Eye (tissue), 1 donor: Measurements from ENCODE around the gene SNX24.
"Not testable (repeated sequence)": the region's sequence is repeated elsewhere in the genome, so short reads cannot be mapped to it uniquely, and the experiment has no call there.

Experiments
- DNase-seq: peaks from one replicate; pipeline ENCODE4 v3.0.0-alpha.2; 2015

SNX24 gene, protein sequence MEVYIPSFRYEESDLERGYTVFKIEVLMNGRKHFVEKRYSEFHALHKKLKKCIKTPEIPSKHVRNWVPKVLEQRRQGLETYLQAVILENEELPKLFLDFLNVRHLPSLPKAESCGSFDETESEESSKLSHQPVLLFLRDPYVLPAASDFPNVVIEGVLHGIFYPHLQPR

DNA sequence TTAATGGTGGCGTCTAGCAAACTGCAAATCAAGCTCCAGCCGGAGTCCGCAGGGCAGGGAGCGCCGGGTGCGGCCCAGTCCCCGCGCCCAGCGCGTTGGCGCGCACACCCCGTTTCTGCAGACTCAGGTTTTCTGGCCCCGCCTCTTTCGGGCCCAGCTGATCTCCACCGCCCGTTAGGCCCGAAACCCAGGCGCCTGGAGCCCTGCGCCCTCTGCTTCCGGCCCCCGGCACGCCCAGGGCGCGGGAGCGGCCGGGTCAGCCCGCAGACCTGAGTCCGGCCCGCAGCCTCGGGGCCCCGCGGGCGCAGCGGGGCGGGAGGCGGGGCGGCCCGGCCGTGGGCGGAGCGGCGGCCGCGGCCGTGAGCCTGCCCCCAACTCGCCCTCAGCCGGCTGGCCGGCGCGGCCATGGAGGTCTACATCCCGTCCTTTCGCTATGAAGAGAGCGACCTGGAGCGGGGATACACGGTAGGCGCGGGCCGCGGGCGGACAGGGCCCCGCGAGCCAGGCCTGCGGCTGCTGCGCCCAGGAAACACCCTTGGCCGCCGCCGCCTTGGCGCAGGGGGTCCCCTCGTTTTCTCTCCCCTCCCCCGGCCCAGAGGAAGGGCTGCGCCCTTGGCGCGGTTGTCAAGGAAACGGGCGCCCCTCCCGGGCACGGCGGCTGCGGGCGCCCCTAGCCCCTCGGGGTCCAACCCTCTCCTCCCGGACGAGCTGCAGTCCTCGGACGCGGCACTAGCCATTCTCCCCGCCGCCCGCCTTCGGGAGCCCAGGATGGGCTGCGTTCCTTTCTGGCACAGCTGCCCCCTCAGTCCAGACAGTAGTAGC is at the start of gene SNX24:
TSS of gene SNX24 (plus strand) at position 385 of the 822 bp plus-strand sequence. CDS start at position 406, 21 bp downstream.
- DNase-seq: peak; percentile 94

DNA sequence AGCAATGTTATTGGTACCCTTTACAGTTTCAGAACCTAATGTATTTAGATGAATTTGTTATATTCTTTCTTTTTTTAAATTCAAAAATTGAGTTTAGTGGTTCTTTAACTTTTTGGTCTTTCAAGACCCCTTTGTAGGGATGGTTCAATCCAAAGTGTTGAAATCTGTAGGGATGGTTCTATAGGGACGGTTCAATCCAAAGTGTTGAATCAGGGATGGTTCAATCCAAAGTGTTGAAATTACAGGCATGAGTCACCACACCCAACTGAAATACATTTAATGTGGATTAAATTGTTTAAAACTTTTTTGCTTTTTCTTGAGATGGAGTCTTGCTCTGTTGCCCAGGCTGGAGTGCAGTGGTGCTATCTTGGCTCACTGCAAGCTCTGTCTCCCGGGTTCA is 39.9 kb upstream of the SNX24 start:
- DNase-seq: no peak

DNA sequence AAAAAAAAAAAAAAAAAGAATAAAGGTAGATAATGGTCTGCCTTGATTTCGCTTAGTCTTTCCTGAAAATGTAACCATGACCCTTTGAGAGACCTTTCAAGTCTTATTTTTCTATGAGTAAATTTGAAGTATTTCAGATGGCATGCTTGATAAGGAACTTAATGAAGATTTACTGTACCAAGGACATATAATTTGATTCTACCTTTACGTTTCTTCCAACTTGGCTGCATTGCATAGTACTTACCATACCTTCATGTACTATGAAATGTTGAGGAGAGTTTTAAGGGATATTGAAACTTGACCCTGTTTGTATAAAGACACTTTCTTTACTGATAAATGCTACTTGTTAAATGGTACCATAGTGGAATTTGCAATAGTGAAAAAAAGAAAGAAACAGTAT is 35.0 kb upstream of the SNX24 start:
- DNase-seq: no peak

DNA sequence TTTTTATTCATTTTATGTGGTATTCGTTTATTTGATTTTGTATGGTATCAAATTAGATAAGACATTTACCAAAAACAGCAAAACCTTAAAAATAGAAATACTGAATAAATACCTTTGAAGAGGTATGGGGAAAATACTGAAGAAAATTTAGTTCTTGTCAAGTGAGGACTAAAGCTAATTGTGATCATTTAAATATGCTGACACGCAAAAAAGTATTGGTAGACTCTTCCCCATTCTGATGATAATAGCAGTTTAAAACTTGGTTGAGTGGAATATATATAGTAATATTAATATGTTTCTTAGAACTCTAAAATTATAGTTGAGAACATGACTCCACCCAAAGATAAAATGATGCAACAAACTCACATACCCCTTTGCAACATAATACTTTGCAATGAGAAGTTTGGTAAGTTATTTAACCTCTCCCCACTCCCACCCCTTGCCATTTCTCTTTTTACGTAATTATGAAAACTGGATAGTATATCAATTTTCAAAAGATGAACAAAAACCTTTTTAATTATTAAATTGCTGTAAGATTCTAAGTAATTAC is 30.1 kb upstream of the SNX24 start:
- no peak for DNase-seq

DNA sequence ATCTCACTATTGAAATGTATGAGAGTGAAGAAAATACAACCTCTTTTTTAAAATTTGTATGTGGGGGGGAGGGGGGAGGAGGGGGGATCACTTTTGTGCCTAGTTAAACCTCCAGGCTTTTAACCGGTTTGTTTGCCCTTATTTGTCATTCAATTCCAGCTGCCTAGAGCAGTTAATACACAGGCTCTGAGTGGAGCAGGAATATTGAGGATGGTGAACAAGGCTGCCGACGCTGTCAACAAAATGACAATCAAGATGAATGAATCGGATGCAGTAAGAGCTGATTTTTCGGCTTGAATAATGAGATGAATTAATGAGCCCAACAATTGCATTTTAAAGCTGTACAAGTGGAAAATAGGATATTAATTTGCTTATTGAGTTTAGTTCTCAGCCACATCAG is 28.7 kb upstream of the SNX24 start:
- DNase-seq: peak; percentile 72

DNA sequence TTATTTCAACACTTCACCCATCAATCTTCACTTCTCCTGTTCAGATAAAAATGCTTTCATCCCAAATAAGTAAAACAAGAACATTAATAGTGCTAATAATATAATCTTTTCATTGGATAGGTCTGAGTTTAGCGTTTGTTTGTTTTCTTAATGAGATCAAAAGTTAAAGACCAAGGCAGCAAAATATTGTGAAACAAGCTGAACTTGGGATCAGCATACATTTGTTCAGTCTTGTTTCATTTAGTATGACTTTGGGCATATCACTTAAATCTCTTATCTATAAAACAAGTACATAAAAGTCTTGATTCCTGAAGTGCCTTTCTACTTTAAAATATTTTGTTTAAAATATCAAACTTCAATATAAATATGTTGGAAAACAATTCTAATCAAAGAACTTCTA is 13.4 kb upstream of the SNX24 start:
- no peak for DNase-seq

DNA sequence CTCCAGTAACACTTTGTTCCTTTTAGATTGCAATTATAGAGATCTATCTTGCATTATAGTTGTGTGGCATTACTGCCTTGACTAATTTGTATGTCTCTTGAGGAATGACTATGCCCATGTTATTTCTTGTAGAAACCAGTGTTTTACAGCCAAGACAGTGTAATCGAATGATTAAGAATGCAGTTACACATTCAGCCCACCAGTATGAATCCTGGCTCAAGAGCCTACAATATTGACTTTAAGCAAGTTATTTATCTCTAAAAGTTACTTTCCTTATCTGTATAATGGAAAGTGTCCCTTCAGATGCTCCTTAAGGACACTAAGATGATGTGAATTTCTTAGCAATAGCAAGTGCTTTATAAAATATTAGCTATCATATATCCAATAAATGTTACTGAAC is 9.7 kb upstream of the SNX24 start:
- DNase-seq: no peak

DNA sequence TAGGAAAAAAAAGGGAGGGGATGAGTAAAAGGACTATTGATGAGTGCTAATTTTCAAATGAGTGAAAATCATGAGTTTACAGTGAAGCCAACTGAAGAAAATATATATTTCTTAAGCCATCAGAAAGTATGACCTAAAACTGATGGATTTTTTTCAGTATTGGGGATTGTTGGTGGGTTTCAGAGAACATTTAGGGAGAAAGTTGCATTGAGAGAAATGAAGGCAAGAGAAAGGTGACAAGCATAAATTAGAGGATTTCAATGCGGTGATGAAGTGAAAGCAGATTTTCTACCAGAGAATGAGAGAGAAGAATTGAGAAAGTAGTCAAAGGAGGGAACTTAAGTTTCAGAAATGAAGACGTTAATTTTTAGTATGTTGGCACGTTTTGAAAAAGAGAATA is 8.5 kb upstream of the SNX24 start:
- no peak for DNase-seq

DNA sequence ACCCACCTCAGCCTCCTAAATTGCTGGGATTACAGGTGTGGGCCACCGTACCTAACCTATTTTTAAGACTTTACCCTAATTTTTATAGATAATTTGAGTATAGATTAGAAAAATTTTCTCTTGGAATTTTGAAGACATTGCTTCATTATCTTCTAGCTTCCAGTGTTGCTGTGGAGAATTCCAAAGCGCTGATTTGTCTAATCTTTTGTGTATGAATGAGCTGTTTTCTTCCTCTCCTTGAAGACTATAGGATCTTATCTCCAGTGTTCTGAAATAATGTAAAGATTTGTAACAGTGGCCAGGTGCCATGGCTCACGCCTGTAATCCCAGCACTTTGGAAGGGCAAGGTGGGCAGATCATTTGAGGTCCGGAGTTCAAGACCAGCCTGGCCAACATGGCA is 5.7 kb upstream of the SNX24 start:
- DNase-seq: no peak

DNA sequence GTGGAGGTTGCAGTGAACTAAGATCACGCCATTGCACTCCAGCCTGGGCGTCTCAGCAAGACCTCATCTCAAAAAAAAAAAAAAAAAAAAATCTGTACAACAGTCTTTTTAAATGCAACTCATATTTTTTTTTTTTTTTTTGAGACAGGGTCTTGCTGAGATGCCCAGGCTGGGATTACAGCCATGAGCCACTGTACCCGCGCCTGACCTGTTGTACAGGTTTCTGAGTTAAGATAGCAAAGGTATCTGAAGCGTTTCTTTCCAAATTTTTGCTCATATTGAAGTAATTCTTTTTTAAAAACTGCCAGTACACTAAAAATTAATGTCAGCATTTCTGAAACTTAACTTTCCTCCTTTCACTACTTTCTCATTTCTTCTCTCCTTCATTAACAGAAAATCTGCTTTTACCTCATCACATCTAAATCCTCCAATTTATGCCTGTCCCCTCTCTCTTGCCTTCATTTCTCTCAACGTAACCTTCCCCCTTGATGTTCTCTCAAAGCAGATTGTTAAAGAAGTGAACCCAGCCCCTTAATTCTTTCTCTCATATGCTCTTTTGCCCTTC is 3.3 kb upstream of the SNX24 start:
- no peak for DNase-seq

DNA sequence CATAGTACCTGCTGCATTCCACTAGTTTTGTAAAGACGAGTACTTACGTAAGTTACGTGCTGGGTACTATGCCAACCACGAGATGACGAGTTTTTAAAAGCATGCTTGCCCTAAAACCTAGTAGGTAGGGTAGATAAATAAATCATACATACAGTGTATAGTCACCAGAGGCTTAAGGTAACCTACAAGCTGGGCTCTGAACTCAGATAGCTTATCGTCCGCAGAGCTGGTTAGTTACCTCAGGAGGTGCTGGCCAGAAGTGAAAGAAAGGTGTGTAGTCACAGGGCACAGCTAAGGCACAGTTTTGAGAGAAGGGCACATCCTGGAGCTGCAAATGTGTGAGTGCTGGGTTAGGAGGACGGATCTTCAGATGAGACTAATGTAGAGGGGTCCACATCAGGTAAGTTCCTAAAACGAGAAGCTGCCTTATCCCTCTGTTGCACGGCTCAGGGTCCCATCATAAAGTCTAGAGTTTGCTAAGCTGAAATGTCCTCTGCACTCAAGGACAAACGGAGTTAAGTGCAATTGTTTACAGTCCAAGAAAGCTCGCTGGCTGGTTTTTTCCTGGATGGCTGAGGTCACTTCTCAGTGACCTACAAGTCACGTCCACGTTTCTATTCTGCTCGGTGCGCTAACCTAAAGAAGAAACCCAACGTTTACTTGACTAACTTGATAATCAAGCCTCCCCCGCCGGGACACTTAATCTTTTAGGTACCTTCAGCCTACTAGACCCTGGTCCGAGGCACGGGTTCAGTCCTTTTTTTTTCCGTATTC is 1.1 kb upstream of the SNX24 start:
- DNase-seq: no peak

DNA sequence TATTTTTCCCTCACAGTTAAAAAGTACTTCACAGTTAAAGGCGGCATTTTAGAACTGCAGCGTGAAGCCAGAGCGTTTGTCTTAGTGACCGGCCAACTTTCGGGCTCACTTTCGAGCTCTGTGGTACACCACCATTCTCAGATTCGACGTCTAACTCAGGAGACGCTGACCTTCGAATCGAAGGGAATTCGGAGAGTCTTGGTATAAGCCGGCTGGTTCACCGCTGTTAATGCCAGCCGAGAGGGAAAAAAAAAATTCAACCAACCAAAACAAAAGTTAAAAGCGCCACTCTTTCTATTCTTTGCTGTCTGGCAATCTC is 544 bp upstream of the SNX24 start:
- DNase-seq: no peak

DNA sequence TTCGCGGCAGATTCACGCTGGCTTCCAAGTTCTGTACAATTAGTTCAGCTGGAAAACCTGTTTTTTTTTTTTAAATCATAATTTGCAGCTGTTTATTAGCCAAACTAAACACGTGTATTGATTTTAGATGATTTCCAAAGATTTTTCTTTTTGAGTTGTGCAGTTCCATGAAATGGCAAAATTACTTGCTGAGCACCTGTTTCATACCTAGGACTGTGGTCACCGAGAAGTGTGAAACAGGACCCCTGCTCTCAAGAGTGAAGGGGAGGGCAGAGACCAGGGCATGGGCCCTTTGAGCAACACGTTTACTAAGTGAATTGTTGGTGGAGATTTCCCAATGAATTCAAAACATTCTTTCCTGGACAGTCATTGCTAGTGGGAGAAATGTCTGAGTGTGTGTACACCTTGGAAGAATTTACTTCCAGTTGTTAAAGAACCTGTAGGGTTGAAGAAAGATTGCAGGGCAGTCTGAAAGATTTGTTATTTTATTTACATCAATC is 688 bp downstream of the SNX24 start:
- DNase-seq: no peak

DNA sequence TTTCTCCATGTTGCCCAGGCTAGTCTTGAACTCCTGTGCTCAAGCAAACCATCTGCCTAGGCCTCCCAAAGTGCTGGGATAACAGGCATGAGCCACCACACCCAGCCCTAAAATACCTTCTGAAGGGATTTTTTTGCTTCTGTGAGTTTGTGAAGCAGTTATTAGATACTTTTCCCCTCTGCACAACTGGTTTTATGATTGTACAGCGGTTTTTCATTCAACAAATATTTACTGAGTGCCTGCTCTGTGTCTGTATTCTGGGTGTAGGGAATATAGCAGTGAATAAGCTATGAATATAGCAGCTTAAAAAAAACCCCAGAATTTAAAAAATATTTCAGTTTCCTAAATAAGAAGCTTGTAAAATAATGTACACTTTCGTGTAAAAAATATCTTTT is 2.3 kb downstream of the SNX24 start:
- no peak for DNase-seq

DNA sequence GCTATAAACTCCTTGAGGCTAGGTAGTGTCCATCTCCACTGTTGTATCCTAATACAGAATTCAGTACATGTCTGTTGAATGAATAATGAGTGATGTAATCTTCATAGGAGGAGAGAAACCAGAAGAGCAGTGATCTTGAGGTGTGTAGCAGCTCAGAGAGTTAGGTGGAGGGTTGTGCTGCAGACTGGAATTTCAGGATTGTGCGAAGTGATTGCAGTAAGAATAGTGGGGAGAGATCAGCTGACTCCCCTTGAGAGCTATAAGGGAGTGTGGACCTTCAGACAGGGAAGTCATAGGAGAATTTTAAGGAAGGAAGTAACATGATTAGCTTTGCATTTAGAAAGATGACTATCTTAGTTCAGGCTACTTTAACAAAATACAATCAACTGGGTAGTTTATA is 4.4 kb downstream of the SNX24 start:
- DNase-seq: no peak

DNA sequence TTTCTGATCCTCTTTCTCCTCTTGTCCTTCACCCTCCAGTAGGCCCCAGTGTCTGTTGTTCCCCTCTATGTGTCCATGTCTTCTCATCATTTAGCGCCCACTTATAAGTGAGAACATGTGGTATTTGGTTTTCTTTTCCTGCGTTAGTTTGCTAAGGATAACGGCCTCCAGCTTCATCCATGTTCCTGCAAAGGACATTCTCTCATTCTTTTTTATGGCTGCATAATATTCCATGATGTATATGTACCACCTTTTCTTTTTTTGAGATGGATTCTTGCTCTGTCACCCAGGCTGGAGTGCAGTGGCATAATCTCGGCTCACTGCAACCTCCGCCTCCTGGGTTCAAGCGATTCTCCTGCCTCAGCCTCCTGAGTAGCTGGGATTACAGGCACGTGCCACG is 12.1 kb downstream of the SNX24 start:
- DNase-seq: not testable (repeated sequence)

DNA sequence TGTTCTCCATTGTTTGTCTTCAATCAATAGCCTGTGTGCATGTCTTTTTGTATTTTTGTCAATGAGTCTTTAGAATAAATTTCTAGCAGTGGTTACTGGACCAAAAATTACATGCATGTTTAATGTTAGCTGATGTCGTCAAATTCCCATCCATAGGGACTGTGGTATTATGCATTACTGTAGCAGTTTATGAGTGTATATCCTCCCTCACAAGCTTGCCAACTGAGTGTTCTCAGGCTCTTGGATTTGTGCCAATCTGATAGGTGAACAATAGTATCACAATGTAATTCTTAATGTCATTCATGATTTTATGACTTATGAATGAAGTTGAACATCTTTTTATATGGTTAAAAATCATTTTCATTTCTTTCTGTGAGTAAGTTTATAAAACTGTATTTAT is 13.0 kb downstream of the SNX24 start:
- peak; percentile 17 for DNase-seq

DNA sequence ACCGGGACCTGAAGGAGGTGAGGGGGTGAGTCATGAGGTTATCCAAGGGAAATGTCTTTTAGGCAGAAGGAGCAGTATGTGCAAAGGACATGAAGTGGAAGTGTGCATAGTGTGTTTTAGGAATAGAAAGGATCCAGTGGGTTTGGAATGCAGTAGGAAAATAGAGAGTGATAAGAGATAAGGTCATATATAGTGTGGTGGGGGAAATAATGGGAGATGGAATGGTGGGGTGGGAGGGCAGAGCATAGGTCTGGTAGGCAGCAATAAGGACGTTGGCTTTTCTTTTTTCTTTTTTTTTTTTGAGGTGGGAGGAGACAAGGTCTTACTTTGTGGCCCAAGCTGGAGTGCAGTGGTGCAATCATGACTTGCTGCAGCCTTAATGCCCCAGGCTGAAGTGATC is 17.8 kb downstream of the SNX24 start:
- no peak for DNase-seq

DNA sequence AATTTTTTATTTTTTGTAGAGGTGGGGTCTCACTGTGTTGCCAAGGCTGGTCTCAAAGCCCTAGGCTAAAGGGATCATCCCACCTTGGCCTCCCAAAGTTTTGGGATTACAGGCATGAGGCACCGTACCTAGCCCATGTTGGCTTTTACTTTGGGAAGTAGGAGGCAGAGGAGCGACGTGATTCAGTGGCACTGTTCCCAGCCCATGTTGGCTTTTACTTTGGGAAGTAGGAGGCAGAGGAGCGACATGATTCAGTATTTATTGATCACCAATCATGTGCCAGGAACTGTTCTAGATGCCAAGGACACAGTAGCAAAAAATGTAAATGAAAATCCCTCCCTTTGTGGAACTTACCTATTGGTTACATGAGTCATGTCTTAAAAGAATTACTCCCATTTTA is 18.3 kb downstream of the SNX24 start:
- no peak for DNase-seq

DNA sequence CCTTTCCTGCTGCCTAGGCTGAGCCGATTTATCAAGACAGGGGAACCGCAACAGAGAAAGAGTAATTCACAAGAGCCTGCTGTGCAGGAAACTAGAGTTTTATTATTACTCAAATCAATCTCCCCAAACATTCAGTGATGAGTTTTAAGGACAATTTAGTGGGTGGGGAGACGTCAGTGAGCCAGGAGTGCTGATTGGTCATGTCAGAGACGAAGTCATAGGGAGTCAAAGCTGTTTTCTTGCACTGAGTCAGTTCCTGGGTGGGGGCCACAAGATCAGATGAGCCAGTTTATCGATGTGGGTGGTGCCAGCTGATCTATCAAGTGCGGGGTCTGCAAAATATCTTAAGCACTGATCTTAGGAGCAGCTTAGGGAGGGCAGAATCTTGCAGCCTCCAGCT is 19.0 kb downstream of the SNX24 start:
- no peak for DNase-seq

DNA sequence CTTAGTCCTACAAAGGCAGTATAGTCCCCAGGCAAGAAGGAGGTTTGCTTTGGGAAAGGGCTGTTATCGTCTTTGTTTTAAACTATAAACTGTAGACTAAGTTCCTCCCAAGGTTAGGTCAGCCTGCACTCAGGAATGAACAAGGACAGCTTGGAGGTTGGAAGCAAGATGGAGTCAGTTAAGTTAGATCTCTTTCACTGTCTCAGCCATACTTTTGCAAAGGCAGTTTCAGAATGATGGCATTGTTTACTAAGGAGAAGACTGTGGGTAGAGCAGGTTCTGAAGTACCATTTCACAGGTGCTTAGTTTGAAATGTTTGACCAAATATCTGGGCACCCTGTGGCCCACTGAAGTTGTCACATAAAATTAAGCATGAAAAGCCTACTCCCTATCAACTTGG is 19.4 kb downstream of the SNX24 start:
- DNase-seq: no peak

DNA sequence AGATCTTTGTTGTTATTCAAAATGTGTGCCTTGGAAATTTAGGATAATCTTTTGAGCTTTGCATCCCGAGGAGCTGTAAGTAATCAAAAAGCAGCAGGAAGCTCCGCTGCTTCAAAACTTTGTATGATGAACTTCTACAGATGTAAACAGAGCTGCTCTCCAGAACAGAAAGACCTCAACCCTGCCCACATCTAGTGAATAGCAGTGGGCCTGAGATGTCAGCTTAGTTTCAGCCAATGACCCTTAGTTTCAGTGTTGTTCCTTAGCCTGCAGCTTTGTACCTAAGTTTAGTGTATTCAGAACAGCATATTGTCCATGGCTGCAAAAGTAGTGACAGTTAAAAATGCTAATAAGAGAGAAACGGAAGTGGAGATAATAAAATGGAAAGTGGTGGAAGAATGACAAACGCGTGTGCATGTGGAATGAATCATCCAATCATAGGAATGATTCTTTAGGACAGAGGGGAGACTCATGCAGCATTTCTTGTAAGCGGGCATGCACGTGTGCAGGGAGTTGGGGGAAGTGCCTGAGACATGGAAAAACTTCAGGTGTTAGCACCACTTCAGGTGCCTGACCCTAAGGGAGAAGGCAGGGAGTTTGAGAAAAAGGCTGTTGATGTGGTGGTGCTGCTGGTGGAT is 24.9 kb downstream of the SNX24 start:
- peak; percentile 20 for DNase-seq

DNA sequence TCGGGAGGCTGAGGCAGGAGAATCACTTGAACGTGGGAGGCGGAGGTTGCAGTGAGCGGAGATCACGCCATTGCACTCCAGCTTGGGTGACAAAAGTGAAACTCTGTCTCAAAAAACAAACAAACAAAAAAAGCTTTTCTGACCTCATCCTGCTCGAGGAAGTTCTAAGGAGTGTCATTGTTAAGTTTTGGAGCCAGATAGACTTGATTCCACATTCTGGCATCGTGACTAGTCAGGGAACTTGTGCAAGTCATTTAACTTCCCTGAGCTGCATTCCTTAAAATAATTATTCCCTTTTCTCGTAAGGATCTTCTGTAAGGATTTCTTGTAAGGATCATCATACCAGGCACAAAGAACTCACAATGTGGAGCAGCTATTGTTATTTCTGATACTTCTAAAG is 26.2 kb downstream of the SNX24 start:
- DNase-seq: no peak
